HG03354 (cell line): Measurements from ENCODE around the gene SLC29A2.
"Not testable (repeated sequence)": the region's sequence is repeated elsewhere in the genome, so short reads cannot be mapped to it uniquely, and the experiment has no call there.

Source experiments
- ATAC-seq: cut with Tn5 transposase; IDR thresholded peaks from one replicate; pipeline ENCODE4 v1.9.1; 2021; ENCODE audit warnings: mild to moderate bottlenecking; ENCODE audit not compliant: unreplicated experiment, poor library complexity, severe bottlenecking

Gene SLC29A2

GRCh38 chr11:66350560-66351235 is 20.9 kb downstream of the SLC29A2 start:
- ATAC-seq: not testable (repeated sequence)

GRCh38 chr11:66349084-66349386 is 22.5 kb downstream of the SLC29A2 start:
- no peak for ATAC-seq

GRCh38 chr11:66347425-66348276 is 23.9 kb downstream of the SLC29A2 start, which contains the start of gene B4GAT1:
Gene B4GAT1 (minus strand): TSS chr11:66347629. CDS start chr11:66347545, 84 bp downstream.
- ATAC-seq: no peak

GRCh38 chr11:66346476-66347424 is 24.8 kb downstream of the SLC29A2 start:
- no peak for ATAC-seq

- ATAC-seq: peak; percentile 17
These were observed 26.3 kb downstream of the SLC29A2 start for GRCh38 chr11:66345316-66345649.

- peak; percentile 70 for ATAC-seq
These were observed 26.8 kb downstream of the SLC29A2 start, which contains the start of gene BRMS1 for GRCh38 chr11:66344550-66345315. Gene BRMS1 (minus strand): TSS chr11:66345104. CDS start chr11:66342234, 2,870 bp downstream.

GRCh38 chr11:66343176-66343575 is 28.4 kb downstream of the SLC29A2 start:
- no peak for ATAC-seq

GRCh38 chr11:66341502-66342126 is 29.9 kb downstream of the SLC29A2 start:
- no peak for ATAC-seq

- no peak for ATAC-seq
These were observed 30.7 kb downstream of the SLC29A2 start for GRCh38 chr11:66340596-66341501.

- ATAC-seq: no peak
These were observed 31.7 kb downstream of the SLC29A2 start for GRCh38 chr11:66339686-66340483.

- no peak for ATAC-seq
These were observed 32.3 kb downstream of the SLC29A2 start for GRCh38 chr11:66339162-66339675.

GRCh38 chr11:66338276-66339161 is 33.0 kb downstream of the SLC29A2 start:
- no peak for ATAC-seq

- ATAC-seq: peak; percentile 8
These were observed 34.3 kb downstream of the SLC29A2 start for GRCh38 chr11:66337103-66337899.

GRCh38 chr11:66336234-66337102 is 35.1 kb downstream of the SLC29A2 start, which contains the start of gene RIN1:
Gene RIN1 (minus strand): TSS chr11:66336434. CDS start chr11:66336402, 32 bp downstream.
- peak; percentile 59 for ATAC-seq
